Left renal pelvis (tissue), 4 donors: ENCODE measurements around the gene TAF11L11. TPM values are rescaled to one million over a fixed set of nuclear protein-coding genes. Genes with fewer than 3 reads are reported as not detected.
"Not testable (repeated sequence)": the region's sequence is repeated elsewhere in the genome, so short reads cannot be mapped to it uniquely, and the experiment has no call there.

Source experiments
- DNase-seq, 4 donors: peaks; one replicate each; pipeline ENCODE4 v3.0.0-alpha.2; 2013; ENCODE audit warnings: low read depth in 4 of 4, low spot score in 3 of 4
- polyA plus RNA-seq, 4 donors: library from polyadenylated mRNA; unstranded; fragments of 120-200 nt; gene quantifications; one replicate each; pipeline ENCODE4 v1.2.1, GENCODE V29; 2013; ENCODE audit not compliant: insufficient read length in 4 of 4

Gene TAF11L11
- polyA plus RNA-seq: not detected

GRCh38 chr5:17603880-17604279 lies at the start of gene TAF11L11:
Gene TAF11L11, plus strand, starts transcription at chr5:17604183.
- not testable (repeated sequence) for DNase-seq

- not testable (repeated sequence) for DNase-seq
These were observed 18.3 kb upstream of the TAF11L11 start, which contains the start of gene TAF11L7 for GRCh38 chr5:17585658-17586057. Gene TAF11L7, minus strand, starts transcription at chr5:17585758.

GRCh38 chr5:17590860-17591259 lies 13.1 kb upstream of the TAF11L11 start, which contains the start of gene TAF11L8:
Gene TAF11L8, minus strand, starts transcription at chr5:17590960.
- not testable (repeated sequence) for DNase-seq

GRCh38 chr5:17594255-17594654 lies 9.7 kb upstream of the TAF11L11 start, which contains the start of gene TAF11L9:
Gene TAF11L9, minus strand, starts transcription at chr5:17594394.
- DNase-seq: not testable (repeated sequence)

- DNase-seq: not testable (repeated sequence)
These were observed 6.3 kb upstream of the TAF11L11 start, which contains the start of gene TAF11L10 for GRCh38 chr5:17597728-17598127. Gene TAF11L10, minus strand, starts transcription at chr5:17597828.

GRCh38 chr5:17604951-17605350 lies 968 bp downstream of the TAF11L11 start:
- DNase-seq: no peak

GRCh38 chr5:17607461-17607860 lies 3.5 kb downstream of the TAF11L11 start:
- not testable (repeated sequence) for DNase-seq

GRCh38 chr5:17610092-17610491 lies 6.1 kb downstream of the TAF11L11 start, which contains the start of gene TAF11L12:
Gene TAF11L12, plus strand, starts transcription at chr5:17610392.
- DNase-seq: not testable (repeated sequence)

GRCh38 chr5:17614872-17615605 lies 11.1 kb downstream of the TAF11L11 start:
- DNase-seq: no peak

GRCh38 chr5:17619354-17619753 lies 15.4 kb downstream of the TAF11L11 start:
- DNase-seq: no peak

- no peak for DNase-seq
These were observed 16.6 kb downstream of the TAF11L11 start for GRCh38 chr5:17620627-17621026.

GRCh38 chr5:17625686-17626085 lies 21.7 kb downstream of the TAF11L11 start:
- DNase-seq: no peak

GRCh38 chr5:17631788-17632187 lies 27.8 kb downstream of the TAF11L11 start, which contains the start of gene TAF11L13:
Gene TAF11L13, plus strand, starts transcription at chr5:17632088.
- not testable (repeated sequence) for DNase-seq

GRCh38 chr5:17634160-17634559 lies 30.2 kb downstream of the TAF11L11 start, which contains the start of gene TAF11L14:
Gene TAF11L14, plus strand, starts transcription at chr5:17634460.
- DNase-seq: no peak

- not testable (repeated sequence) for DNase-seq
These were observed 45.2 kb downstream of the TAF11L11 start for GRCh38 chr5:17649232-17649631.

GRCh38 chr5:17655201-17655759 lies 51.3 kb downstream of the TAF11L11 start:
- not testable (repeated sequence) for DNase-seq

Other genes starting within 250 kb of the TAF11L11 start
- not detected for gene TAF11L2, start 106.0 kb upstream of the TAF11L11 start, polyA plus RNA-seq
- not detected for gene TAF11L3, start 85.8 kb upstream of the TAF11L11 start, polyA plus RNA-seq
- not detected for gene TAF11L4, start 82.4 kb upstream of the TAF11L11 start, polyA plus RNA-seq
- not detected for gene TAF11L5, start 78.9 kb upstream of the TAF11L11 start, polyA plus RNA-seq
- gene TAF11L6, start 75.5 kb upstream of the TAF11L11 start, polyA plus RNA-seq: not detected
- not detected for gene TAF11L7, start 18.4 kb upstream of the TAF11L11 start, polyA plus RNA-seq
- gene TAF11L8, start 13.2 kb upstream of the TAF11L11 start, polyA plus RNA-seq: not detected
- gene TAF11L9, start 9.8 kb upstream of the TAF11L11 start, polyA plus RNA-seq: not detected
- not detected for gene TAF11L10, start 6.4 kb upstream of the TAF11L11 start, polyA plus RNA-seq
- not detected for gene TAF11L12, start 6.2 kb downstream of the TAF11L11 start, polyA plus RNA-seq
- gene TAF11L13, start 27.9 kb downstream of the TAF11L11 start, polyA plus RNA-seq: not detected
- not detected for gene TAF11L14, start 30.3 kb downstream of the TAF11L11 start, polyA plus RNA-seq